ENCODE measurements around the gene ANK3. TPM values are rescaled to one million over a fixed set of nuclear protein-coding genes. Genes with fewer than 3 reads are reported as not detected.

Gene ANK3
- total RNA-seq, 1 experiment from 2014 or later = 15.3 TPM

GRCh38 chr10:60286559-60286958, 103.1 kb downstream of the ANK3 start:
- no peaks in the 10 kb centered on the region for H3K79me2 ChIP-seq (ENCODE audit: insufficient read depth, low read length)
- TF ChIP-seq CEBPB (IDR thresholded peaks at IDR 0.05; ENCODE audit: low read depth) (no peak), POLR2AphosphoS5 (IDR thresholded peaks at IDR 0.05; ENCODE audit: low read depth, low read length) (no peak), SP1 (IDR thresholded peaks at IDR 0.05; ENCODE audit: low read depth) (no peak), SRF (IDR thresholded peaks at IDR 0.05; ENCODE audit: low read depth) (no peak), EZH2 (IDR thresholded peaks at IDR 0.05) (no peak), CTCF (IDR thresholded peaks at IDR 0.05 in 2 of 3, conservative IDR thresholded peaks at IDR 0.05 in 1 of 3; ENCODE audit: borderline replicate concordance in 1 of 3, insufficient read depth in 1 of 3, low read depth in 2 of 3, low read length in 2 of 3) (no peak), EGR1 (IDR thresholded peaks at IDR 0.05; ENCODE audit: low read depth) (no peak), REST (IDR thresholded peaks at IDR 0.05; ENCODE audit: low read depth) (no peak), JUND (IDR thresholded peaks at IDR 0.05) (no peak), ELF1 (IDR thresholded peaks at IDR 0.05; ENCODE audit: borderline replicate concordance, low read depth) (no peak), ZFX (IDR thresholded peaks at IDR 0.05) (no peak)
- TF ChIP-seq, protein P1, sequence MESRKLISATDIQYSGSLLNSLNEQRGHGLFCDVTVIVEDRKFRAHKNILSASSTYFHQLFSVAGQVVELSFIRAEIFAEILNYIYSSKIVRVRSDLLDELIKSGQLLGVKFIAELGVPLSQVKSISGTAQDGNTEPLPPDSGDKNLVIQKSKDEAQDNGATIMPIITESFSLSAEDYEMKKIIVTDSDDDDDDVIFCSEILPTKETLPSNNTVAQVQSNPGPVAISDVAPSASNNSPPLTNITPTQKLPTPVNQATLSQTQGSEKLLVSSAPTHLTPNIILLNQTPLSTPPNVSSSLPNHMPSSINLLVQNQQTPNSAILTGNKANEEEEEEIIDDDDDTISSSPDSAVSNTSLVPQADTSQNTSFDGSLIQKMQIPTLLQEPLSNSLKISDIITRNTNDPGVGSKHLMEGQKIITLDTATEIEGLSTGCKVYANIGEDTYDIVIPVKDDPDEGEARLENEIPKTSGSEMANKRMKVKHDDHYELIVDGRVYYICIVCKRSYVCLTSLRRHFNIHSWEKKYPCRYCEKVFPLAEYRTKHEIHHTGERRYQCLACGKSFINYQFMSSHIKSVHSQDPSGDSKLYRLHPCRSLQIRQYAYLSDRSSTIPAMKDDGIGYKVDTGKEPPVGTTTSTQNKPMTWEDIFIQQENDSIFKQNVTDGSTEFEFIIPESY (IDR thresholded peaks at IDR 0.05; ENCODE audit: extremely low read depth, insufficient replicate concordance, low read length) = no peak
- ChIA-PET CTCF (no interaction called here), POLR2A (no interaction called here), RAD21 (ENCODE audit: low non-redundant PET in 1 of 2, low total read pairs in 2 of 2, uncharacterized antibody in 2 of 2, unreplicated experiment in 2 of 2) (no interaction called here)
- BruUV-seq (replicated peaks) = no TSS peak
- no peak for DNase-seq (ENCODE audit: low read depth, low spot score)
- H3K9me3 ChIP-seq (ENCODE audit: control insufficient read depth in 1 of 2, insufficient read depth in 1 of 2, low read depth in 1 of 2, low read length in 2 of 2) = no peaks in the 10 kb centered on the region
- H3K9me2 ChIP-seq (ENCODE audit: insufficient read depth) = no peaks in the 10 kb centered on the region
- intact Hi-C loops (cut with micrococcal nuclease) = no loop called here
- no peak overlapping the region for H3K4me3 ChIP-seq (replicated peaks in 1 of 2; ENCODE audit: low read depth in 1 of 2, low read length in 2 of 2)
- no peak overlapping the region for H3K27ac ChIP-seq (ENCODE audit: low read depth, low read length)
- no peak overlapping the region for H3K9ac ChIP-seq (ENCODE audit: low read length)
- no peaks in the 10 kb centered on the region for H3K36me3 ChIP-seq (ENCODE audit: control insufficient read depth in 1 of 2, insufficient read depth in 2 of 2, low read length in 2 of 2)
- no peak overlapping the region for H2AFZ ChIP-seq (ENCODE audit: low read depth, low read length, poor library complexity, severe bottlenecking)
- H3K4me2 ChIP-seq (ENCODE audit: low read length) = no peak overlapping the region
- no peaks in the 10 kb centered on the region for H3K27me3 ChIP-seq (ENCODE audit: insufficient read depth, low read length)
- peaks cover 0 to 13% of the 10 kb centered on the region in 2 experiments; a peak in 2 of 4 replicates for H3K4me1 ChIP-seq (ENCODE audit: control insufficient read depth in 1 of 2, insufficient read depth in 2 of 2, low read length in 2 of 2)
- ATAC-seq = no peak
- H4K20me1 ChIP-seq (ENCODE audit: insufficient read depth) = no peaks in the 10 kb centered on the region
